Chondrocyte (in vitro differentiated cells): ENCODE measurements around the gene SPAG5. TPM values are rescaled to one million over a fixed set of nuclear protein-coding genes. Genes with fewer than 3 reads are reported as not detected.
A peak's percentile ranks its signal among the peaks of the same experiment; 100 is the strongest.

Experiments used
- DNase-seq: peaks from one replicate; pipeline ENCODE4 v3.0.0; 2021; ENCODE audit warnings: mixed read lengths, low spot score
- H3K27ac Mint-ChIP-seq: one replicate; pipeline ENCODE4 v1.8.0; 2021; ENCODE audit warnings: mild to moderate bottlenecking, moderate library complexity, mixed read lengths; ENCODE audit not compliant: unreplicated experiment
- H3K27me3 Mint-ChIP-seq: 2 replicates; pipeline ENCODE4 v1.8.0; 2021; ENCODE audit warnings: low read depth, mixed read lengths
- H3K36me3 Mint-ChIP-seq: 2 replicates; pipeline ENCODE4 v1.8.0; 2021; ENCODE audit warnings: low read depth, mixed read lengths
- H3K4me1 Mint-ChIP-seq: 2 replicates; pipeline ENCODE4 v1.8.0; 2021; ENCODE audit warnings: low read depth, mild to moderate bottlenecking, mixed read lengths
- H3K4me3 Mint-ChIP-seq: one replicate; pipeline ENCODE4 v1.8.0; 2021; ENCODE audit warnings: mild to moderate bottlenecking, moderate library complexity, mixed read lengths; ENCODE audit not compliant: unreplicated experiment
- H3K9me3 Mint-ChIP-seq: 2 replicates; pipeline ENCODE4 v1.8.0; 2021; ENCODE audit warnings: low read depth, mixed read lengths
- total RNA-seq: library from RNA; stranded (reverse); gene quantifications from 3 replicates; pipeline ENCODE4 v1.2.1, GENCODE V29; 2021
- TF ChIP-seq, protein P1 (sequence below): fragments of 200-600 bp; sonication (generic); IDR thresholded peaks from 2 replicates; pipeline ENCODE4 v1.5.0; 2021; ENCODE audit warnings: antibody characterized with exemption, mild to moderate bottlenecking, moderate library complexity

The SPAG5 gene
- total RNA-seq, 1 donor from 2014 or later = 12.9 TPM

DNA sequence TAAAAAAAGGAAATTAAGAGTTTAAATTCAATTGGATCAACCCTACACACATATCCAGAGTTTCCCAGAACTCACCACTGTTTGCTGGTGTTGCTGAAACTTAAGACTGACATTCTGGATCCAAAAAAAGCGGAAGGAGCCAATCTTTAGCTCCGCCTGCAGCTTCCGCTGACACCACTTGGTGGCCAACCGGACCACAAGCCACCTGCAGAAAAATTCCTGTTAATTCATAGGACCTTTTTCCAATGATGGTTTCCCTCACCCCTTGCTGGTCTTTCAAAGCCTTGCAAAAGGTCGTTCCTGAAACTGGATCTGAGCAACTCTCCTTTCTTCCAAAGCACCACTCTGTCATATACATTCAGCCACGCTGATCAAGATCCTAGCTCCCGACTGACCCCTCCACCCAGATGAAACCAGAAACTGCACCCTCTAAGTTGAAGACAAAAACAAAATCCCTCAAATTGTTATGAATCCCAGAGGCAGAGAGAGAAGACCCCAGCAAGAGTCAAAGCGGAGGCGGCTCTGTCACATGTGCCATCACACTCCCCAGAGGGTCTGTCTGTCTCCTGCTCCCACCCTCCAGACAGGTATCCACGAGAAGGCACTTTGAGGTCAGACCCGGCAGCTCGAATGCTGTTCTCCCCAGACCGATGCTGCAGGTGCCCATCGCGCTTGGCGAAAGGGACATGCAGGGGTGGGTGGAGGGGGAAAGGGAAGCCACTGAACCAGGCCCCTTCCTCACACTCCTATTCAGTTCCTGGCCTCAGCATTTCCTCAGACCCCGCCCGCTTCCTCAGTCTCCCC lies 45.4 kb upstream of the SPAG5 start:
- no peaks in the 10 kb centered on the region for H3K27me3 Mint-ChIP-seq
- DNase-seq = no peak
- TF ChIP-seq, protein P1, sequence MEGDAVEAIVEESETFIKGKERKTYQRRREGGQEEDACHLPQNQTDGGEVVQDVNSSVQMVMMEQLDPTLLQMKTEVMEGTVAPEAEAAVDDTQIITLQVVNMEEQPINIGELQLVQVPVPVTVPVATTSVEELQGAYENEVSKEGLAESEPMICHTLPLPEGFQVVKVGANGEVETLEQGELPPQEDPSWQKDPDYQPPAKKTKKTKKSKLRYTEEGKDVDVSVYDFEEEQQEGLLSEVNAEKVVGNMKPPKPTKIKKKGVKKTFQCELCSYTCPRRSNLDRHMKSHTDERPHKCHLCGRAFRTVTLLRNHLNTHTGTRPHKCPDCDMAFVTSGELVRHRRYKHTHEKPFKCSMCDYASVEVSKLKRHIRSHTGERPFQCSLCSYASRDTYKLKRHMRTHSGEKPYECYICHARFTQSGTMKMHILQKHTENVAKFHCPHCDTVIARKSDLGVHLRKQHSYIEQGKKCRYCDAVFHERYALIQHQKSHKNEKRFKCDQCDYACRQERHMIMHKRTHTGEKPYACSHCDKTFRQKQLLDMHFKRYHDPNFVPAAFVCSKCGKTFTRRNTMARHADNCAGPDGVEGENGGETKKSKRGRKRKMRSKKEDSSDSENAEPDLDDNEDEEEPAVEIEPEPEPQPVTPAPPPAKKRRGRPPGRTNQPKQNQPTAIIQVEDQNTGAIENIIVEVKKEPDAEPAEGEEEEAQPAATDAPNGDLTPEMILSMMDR = peak; percentile 74
- peaks cover 36% of the 10 kb centered on the region for H3K4me1 Mint-ChIP-seq
- peaks cover 22% of the 10 kb centered on the region for H3K36me3 Mint-ChIP-seq
- no peaks in the 10 kb centered on the region for H3K9me3 Mint-ChIP-seq
- peak overlapping the region; percentile 90 for H3K27ac Mint-ChIP-seq
- peak overlapping the region; percentile 79 for H3K4me3 Mint-ChIP-seq

GRCh38 chr17:28641579-28641978 lies 42.8 kb upstream of the SPAG5 start:
- DNase-seq = no peak
- Mint-ChIP-seq H3K27me3 (no peaks in the 10 kb centered on the region), H3K9me3 (no peaks in the 10 kb centered on the region), H3K27ac (no peak overlapping the region), H3K4me1 (peaks cover 31% of the 10 kb centered on the region), H3K36me3 (peaks cover 28% of the 10 kb centered on the region), H3K4me3 (no peak overlapping the region)
- TF ChIP-seq, protein P1 = no peak

GRCh38 chr17:28635506-28635905 lies 36.7 kb upstream of the SPAG5 start:
- H3K27ac Mint-ChIP-seq = no peak overlapping the region
- no peak overlapping the region for H3K4me3 Mint-ChIP-seq
- no peak for DNase-seq
- no peaks in the 10 kb centered on the region for H3K4me1 Mint-ChIP-seq
- no peaks in the 10 kb centered on the region for H3K9me3 Mint-ChIP-seq
- TF ChIP-seq, protein P1 = no peak
- no peaks in the 10 kb centered on the region for H3K27me3 Mint-ChIP-seq
- peaks cover 62% of the 10 kb centered on the region for H3K36me3 Mint-ChIP-seq

DNA sequence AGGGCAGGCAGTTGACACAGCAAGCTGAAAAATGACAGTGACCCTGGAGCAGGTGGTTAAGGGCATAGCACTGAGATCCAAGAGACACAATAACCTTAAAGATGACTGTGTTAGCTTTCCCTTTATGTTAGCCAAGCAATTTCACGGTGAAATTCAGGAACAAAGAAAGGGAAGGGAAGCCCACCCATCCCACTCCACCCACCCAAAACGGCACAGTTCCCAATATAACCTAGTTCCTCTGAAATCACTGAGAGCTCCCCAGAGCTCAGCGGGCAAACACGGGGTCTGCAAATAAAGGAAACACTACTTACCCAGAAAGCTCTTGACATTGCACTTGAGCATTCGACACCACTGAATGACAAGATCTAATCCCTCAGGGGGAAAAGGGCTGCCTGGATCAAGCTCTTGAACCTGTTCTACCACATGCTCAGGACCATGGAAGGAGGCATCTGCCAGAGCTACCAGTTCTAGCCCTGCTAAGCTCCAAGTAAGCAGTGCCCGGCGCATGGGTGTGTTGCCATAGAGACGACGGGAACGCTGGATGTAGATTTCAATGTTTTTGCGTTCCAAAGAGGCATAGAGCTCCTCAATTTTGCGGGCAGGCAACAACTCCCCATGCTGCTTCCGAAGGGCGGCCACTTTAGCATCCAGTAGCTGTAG lies 35.5 kb upstream of the SPAG5 start:
- H3K4me1 Mint-ChIP-seq = no peaks in the 10 kb centered on the region
- DNase-seq = no peak
- no peaks in the 10 kb centered on the region for H3K9me3 Mint-ChIP-seq
- no peaks in the 10 kb centered on the region for H3K27me3 Mint-ChIP-seq
- no peak overlapping the region for H3K4me3 Mint-ChIP-seq
- TF ChIP-seq, protein P1 = no peak
- H3K27ac Mint-ChIP-seq = no peak overlapping the region
- peaks cover 56% of the 10 kb centered on the region for H3K36me3 Mint-ChIP-seq

DNA sequence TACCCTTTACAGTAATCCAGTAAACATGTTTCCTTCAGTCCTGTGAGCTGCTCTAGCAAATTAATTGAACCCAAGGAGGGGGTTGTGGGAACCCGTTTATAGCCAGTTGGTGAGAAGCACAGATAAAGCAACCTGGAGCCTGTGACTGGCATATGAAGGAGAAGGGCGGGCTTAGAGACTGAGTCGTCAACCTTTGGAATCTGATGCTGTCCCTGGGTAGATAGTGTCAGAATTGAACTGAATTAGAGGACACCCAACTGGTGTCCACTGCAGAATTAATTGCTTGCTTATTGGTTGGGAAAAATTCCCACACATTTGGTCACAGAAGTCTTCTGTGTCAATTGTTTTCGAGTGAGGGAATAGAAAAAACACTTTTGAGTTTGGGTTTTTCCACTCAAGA lies 28.0 kb upstream of the SPAG5 start:
- H3K4me1 Mint-ChIP-seq = no peaks in the 10 kb centered on the region
- no peak overlapping the region for H3K4me3 Mint-ChIP-seq
- no peak overlapping the region for H3K27ac Mint-ChIP-seq
- TF ChIP-seq, protein P1 = no peak
- no peaks in the 10 kb centered on the region for H3K9me3 Mint-ChIP-seq
- no peak for DNase-seq
- peaks cover 42% of the 10 kb centered on the region for H3K36me3 Mint-ChIP-seq
- no peaks in the 10 kb centered on the region for H3K27me3 Mint-ChIP-seq
